ENCODE data around the gene GPS1. TPM values are rescaled to one million over a fixed set of nuclear protein-coding genes. Genes with fewer than 3 reads are reported as not detected.

Gene GPS1
- total and polyA plus RNA-seq, 9 of the 15 experiments (the other 6 are each of a cell fraction or from before 2014, with no cell fraction given): 3.1 to 167 (median 69.9) TPM

GRCh38 chr17:82104797-82105416 lies 53.2 kb downstream of the GPS1 start:
- TF ChIP-seq JUNB (CRISPR knock-in tag; conservative IDR thresholded peaks at IDR 0.05) (no peak), ZNF24 (IDR thresholded peaks at IDR 0.05) (no peak), ZNF586 (CRISPR knock-in tag; conservative IDR thresholded peaks at IDR 0.05) (no peak), ZNF217 (CRISPR knock-in tag; IDR thresholded peaks at IDR 0.05) (no peak), U2AF2 (optimal IDR thresholded peaks at IDR 0.05; ENCODE audit: low read depth, low read length) (no peak), NFATC3 (IDR thresholded peaks at IDR 0.05) (no peak), GABPA (tag; conservative IDR thresholded peaks at IDR 0.05; ENCODE audit: low read depth) (no peak), SOX6 (IDR thresholded peaks at IDR 0.05) (no peak), CREM (IDR thresholded peaks at IDR 0.05; ENCODE audit: low read depth) (no peak), SAFB (IDR thresholded peaks at IDR 0.05; ENCODE audit: borderline replicate concordance, low read depth, low read length) (no peak), BRCA1 (IDR thresholded peaks at IDR 0.05) (no peak), BRCA1 (CRISPR knock-in tag; IDR thresholded peaks at IDR 0.05) (no peak), ZNF408 (CRISPR knock-in tag; IDR thresholded peaks at IDR 0.05; ENCODE audit: low read depth) (no peak), HOXB6 (CRISPR knock-in tag; IDR thresholded peaks at IDR 0.05; ENCODE audit: borderline replicate concordance) (no peak), PML (IDR thresholded peaks at IDR 0.05; ENCODE audit: low read length) (no peak)
- TF ChIP-seq, protein P1, sequence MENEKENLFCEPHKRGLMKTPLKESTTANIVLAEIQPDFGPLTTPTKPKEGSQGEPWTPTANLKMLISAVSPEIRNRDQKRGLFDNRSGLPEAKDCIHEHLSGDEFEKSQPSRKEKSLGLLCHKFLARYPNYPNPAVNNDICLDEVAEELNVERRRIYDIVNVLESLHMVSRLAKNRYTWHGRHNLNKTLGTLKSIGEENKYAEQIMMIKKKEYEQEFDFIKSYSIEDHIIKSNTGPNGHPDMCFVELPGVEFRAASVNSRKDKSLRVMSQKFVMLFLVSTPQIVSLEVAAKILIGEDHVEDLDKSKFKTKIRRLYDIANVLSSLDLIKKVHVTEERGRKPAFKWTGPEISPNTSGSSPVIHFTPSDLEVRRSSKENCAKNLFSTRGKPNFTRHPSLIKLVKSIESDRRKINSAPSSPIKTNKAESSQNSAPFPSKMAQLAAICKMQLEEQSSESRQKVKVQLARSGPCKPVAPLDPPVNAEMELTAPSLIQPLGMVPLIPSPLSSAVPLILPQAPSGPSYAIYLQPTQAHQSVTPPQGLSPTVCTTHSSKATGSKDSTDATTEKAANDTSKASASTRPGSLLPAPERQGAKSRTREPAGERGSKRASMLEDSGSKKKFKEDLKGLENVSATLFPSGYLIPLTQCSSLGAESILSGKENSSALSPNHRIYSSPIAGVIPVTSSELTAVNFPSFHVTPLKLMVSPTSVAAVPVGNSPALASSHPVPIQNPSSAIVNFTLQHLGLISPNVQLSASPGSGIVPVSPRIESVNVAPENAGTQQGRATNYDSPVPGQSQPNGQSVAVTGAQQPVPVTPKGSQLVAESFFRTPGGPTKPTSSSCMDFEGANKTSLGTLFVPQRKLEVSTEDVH (IDR thresholded peaks at IDR 0.05; ENCODE audit: low read depth, partially characterized antibody): no peak
- TF ChIP-seq, protein P2, sequence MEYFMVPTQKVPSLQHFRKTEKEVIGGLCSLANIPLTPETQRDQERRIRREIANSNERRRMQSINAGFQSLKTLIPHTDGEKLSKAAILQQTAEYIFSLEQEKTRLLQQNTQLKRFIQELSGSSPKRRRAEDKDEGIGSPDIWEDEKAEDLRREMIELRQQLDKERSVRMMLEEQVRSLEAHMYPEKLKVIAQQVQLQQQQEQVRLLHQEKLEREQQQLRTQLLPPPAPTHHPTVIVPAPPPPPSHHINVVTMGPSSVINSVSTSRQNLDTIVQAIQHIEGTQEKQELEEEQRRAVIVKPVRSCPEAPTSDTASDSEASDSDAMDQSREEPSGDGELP (CRISPR knock-in tag; IDR thresholded peaks at IDR 0.05; ENCODE audit: borderline replicate concordance): no peak
- TF ChIP-seq, protein P3, sequence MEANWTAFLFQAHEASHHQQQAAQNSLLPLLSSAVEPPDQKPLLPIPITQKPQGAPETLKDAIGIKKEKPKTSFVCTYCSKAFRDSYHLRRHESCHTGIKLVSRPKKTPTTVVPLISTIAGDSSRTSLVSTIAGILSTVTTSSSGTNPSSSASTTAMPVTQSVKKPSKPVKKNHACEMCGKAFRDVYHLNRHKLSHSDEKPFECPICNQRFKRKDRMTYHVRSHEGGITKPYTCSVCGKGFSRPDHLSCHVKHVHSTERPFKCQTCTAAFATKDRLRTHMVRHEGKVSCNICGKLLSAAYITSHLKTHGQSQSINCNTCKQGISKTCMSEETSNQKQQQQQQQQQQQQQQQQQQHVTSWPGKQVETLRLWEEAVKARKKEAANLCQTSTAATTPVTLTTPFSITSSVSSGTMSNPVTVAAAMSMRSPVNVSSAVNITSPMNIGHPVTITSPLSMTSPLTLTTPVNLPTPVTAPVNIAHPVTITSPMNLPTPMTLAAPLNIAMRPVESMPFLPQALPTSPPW (CRISPR knock-in tag; IDR thresholded peaks at IDR 0.05): no peak
- no peaks in the 10 kb centered on the region for H3K9me3 ChIP-seq (replicated peaks; ENCODE audit: control insufficient read depth, insufficient read depth, low read depth, low read length)
- no TSS peak for BruUV-seq (replicated peaks)
- no peak for FAIRE-seq
- CTCF ChIA-PET (ENCODE audit: low intra/inter-chr PET ratio): no interaction called here
- 0 out of 3 replicates have a peak overlapping the region, but pooled peaks have one; percentile 7 for H3K27ac ChIP-seq (ENCODE audit: extremely low read depth, low read depth, low read length)
- no peaks in the 10 kb centered on the region for H4K20me1 ChIP-seq (replicated peaks; ENCODE audit: control insufficient read depth, insufficient read depth, low read length)
- peak overlapping the region in 1 of 2 experiments; percentile 80; a peak in 2 of 4 replicates for H3K9ac ChIP-seq (ENCODE audit: insufficient read depth in 1 of 2, low read depth in 2 of 2, low read length in 2 of 2)
- in situ Hi-C loops (cut with MboI) (no loop called here), intact Hi-C loops (cut with micrococcal nuclease) (loop anchor here (5.0 kb wide), 1 partner anchor 37 kb away; no protein-coding TSS in a partner anchor)
- H2AFZ ChIP-seq (ENCODE audit: low read depth, low read length): no peak overlapping the region
- DNase-seq (ENCODE audit: extremely low read depth in 1 of 4, low spot score in 3 of 4): no peak
- no peak overlapping the region for H3K4me2 ChIP-seq (ENCODE audit: insufficient read depth, low read length)
- no peaks in the 10 kb centered on the region for H3K27me3 ChIP-seq (ENCODE audit: control insufficient read depth in 2 of 2, insufficient read depth in 2 of 2, low read length in 2 of 2)
- no peak for ATAC-seq
- H3K4me3 ChIP-seq: no peak overlapping the region
- peaks cover 25 to 85% of the 10 kb centered on the region in 2 experiments for H3K4me1 ChIP-seq (replicated peaks in 1 of 2; ENCODE audit: control insufficient read depth in 2 of 2, insufficient read depth in 2 of 2, low read length in 2 of 2)
- POLR2A ChIA-PET: interaction anchor here (1.2 kb wide), 1 partner anchor 8 kb away, joined by 5 read pairs; no protein-coding TSS in a partner anchor
- WGBS (ENCODE audit: insufficient coverage, low coverage, missing lambda C conversion rate): 83% methylated on average over 9 of the region's 11 CpGs
- H3K9me1 ChIP-seq (ENCODE audit: control insufficient read depth, insufficient read depth, low read length): no peaks in the 10 kb centered on the region
- H3K36me3 ChIP-seq (ENCODE audit: control insufficient read depth, insufficient read depth, low read length): peaks cover 9% of the 10 kb centered on the region; the same call in 2 of the 3 replicates
- H3K79me2 ChIP-seq (ENCODE audit: control insufficient read depth, insufficient read depth, low read length): peaks cover 5% of the 10 kb centered on the region; the same call in 1 of the 3 replicates

Measured in K562 (cell line).